Astrocyte of the spinal cord (primary cell): ENCODE measurements around the gene PLXNA2.

Experiments used
- DNase-seq: peaks from one replicate; pipeline ENCODE4 v3.0.0; 2011; ENCODE audit warnings: low read depth, low spot score
- H3K4me3 ChIP-seq: 2 replicates; pipeline ENCODE4 v1.5.1; 2011; ENCODE audit warnings: low read depth, mild to moderate bottlenecking, low read length, moderate library complexity
- CTCF ChIP-seq: IDR thresholded peaks from 2 replicates; pipeline ENCODE4 v1.5.1; 2012; ENCODE audit warnings: low read depth, mild to moderate bottlenecking, low read length, inconsistent platforms
- in situ Hi-C: cut with HindIII; loops from 2 replicates; pipeline ENCODE4 v1.10.0; 2017; ENCODE audit warnings: low sequenced_read_pairs

The PLXNA2 gene

GRCh38 chr1:208108213-208108608 lies 136.0 kb downstream of the PLXNA2 start:
- in situ Hi-C loops: no loop called here
- no peak overlapping the region for H3K4me3 ChIP-seq
- peak; percentile 27 for DNase-seq
- TF ChIP-seq CTCF: no peak

- H3K4me3 ChIP-seq: no peak overlapping the region
- in situ Hi-C loops: no loop called here
- DNase-seq: peak; percentile 83
- TF ChIP-seq CTCF: no peak
Measured at GRCh38 chr1:208107425-208108212, 136.6 kb downstream of the PLXNA2 start.

GRCh38 chr1:208106218-208106617 lies 138.0 kb downstream of the PLXNA2 start:
- DNase-seq: no peak
- TF ChIP-seq CTCF: no peak
- in situ Hi-C loops: no loop called here
- H3K4me3 ChIP-seq: no peak overlapping the region

- DNase-seq: no peak
- no peak overlapping the region for H3K4me3 ChIP-seq
- in situ Hi-C loops: no loop called here
- TF ChIP-seq CTCF: no peak
Measured at GRCh38 chr1:208105756-208106155, 138.4 kb downstream of the PLXNA2 start.

- in situ Hi-C loops: no loop called here
- TF ChIP-seq CTCF: no peak
- no peak overlapping the region for H3K4me3 ChIP-seq
- no peak for DNase-seq
Measured at GRCh38 chr1:208103597-208104513, 140.3 kb downstream of the PLXNA2 start.

- no peak overlapping the region for H3K4me3 ChIP-seq
- in situ Hi-C loops: no loop called here
- no peak for TF ChIP-seq CTCF
- DNase-seq: peak; percentile 22
Measured at GRCh38 chr1:208101661-208102431, 142.3 kb downstream of the PLXNA2 start.
